Measurements from ENCODE around the gene AHCYL1. TPM values are rescaled to one million over a fixed set of nuclear protein-coding genes. Genes with fewer than 3 reads are reported as not detected.

AHCYL1 gene
- total RNA-seq, 1 donor from 2014 or later: 41.6 TPM

DNA sequence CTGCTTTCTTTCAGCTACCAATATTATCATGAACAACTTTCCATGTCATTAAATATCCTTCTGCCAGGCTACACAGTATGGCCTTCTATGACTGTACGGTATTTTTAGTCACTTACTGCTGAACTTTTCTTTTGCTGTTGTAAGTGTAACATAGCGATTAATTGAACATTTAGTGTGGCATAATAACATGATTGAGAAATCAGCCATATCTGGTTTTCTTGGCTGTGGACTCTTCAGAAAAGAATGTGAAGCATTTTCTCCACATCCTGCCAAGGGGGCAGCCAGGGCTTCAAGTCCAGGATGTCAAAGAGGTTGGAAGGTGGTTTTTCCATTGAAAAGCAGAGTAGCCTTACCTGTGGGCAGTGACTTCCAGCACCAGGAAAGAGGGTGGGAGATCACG lies 8.8 kb upstream of the AHCYL1 start:
- POLR2A ChIA-PET: no interaction called here

GRCh38 chr1:109976762-109977161 lies 7.8 kb upstream of the AHCYL1 start:
- Mint-ChIP-seq H3K4me3 (no peak overlapping the region), H3K36me3 (ENCODE audit: low read depth) (no peaks in the 10 kb centered on the region), H3K27me3 (peaks cover 20% of the 10 kb centered on the region), H3K4me1 (no peaks in the 10 kb centered on the region), H3K27ac (no peak overlapping the region), H3K9me3 (no peaks in the 10 kb centered on the region)
- DNase-seq (no peak), ATAC-seq (ENCODE audit: low read depth) (no peak)
- CTCF ChIA-PET: interaction anchor here (1.1 to 12.8 kb wide), 2 partner anchors 198 to 336 kb away, joined by 3 to 379 read pairs; no protein-coding TSS in a partner anchor
- TF ChIP-seq CTCF (IDR thresholded peaks at IDR 0.05): no peak
- POLR2A ChIA-PET: no interaction called here
- intact Hi-C loops (cut with micrococcal nuclease): no loop called here

More for the DNA sequence above, 8.8 kb upstream of the AHCYL1 start:
- TF ChIP-seq CTCF (IDR thresholded peaks at IDR 0.05): no peak
- intact Hi-C loops (cut with micrococcal nuclease): no loop called here
- H3K36me3 Mint-ChIP-seq (ENCODE audit: low read depth): no peaks in the 10 kb centered on the region
- CTCF ChIA-PET: interaction anchor here (1.0 to 1.1 kb wide), 2 partner anchors 199 to 335 kb away, joined by 3 read pairs; no protein-coding TSS in a partner anchor
- H3K27ac Mint-ChIP-seq: no peak overlapping the region
- peaks cover 19% of the 10 kb centered on the region for H3K27me3 Mint-ChIP-seq
- ATAC-seq (ENCODE audit: low read depth): no peak
- H3K4me3 Mint-ChIP-seq: no peak overlapping the region
- H3K9me3 Mint-ChIP-seq: no peaks in the 10 kb centered on the region
- no peaks in the 10 kb centered on the region for H3K4me1 Mint-ChIP-seq
- no peak for DNase-seq

DNA sequence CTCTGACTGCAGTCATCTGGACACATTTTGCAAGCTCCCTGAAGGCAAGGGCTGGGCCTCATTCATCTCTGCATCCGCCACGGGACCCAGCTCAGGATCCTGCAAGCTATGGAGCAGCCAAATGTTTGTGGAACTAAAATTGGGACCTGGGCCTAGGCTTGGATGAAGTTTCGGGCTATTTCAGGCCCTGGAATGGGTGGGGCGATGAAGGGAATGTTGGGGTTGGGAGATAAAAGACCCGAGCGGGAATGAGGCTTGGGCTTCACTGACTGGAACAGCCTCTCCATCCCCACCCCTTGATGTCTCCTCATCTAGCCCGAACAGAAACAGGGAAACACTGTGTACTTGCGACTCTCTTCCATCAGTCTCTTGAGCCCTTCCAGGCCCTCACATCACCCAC lies 7.3 kb upstream of the AHCYL1 start:
- intact Hi-C loops (cut with micrococcal nuclease): no loop called here
- H3K27me3 Mint-ChIP-seq: peaks cover 20% of the 10 kb centered on the region
- no peak for TF ChIP-seq CTCF (IDR thresholded peaks at IDR 0.05)
- DNase-seq (no peak), ATAC-seq (ENCODE audit: low read depth) (no peak)
- no peak overlapping the region for H3K4me3 Mint-ChIP-seq
- no peaks in the 10 kb centered on the region for H3K9me3 Mint-ChIP-seq
- H3K36me3 Mint-ChIP-seq (ENCODE audit: low read depth): no peaks in the 10 kb centered on the region
- POLR2A ChIA-PET: no interaction called here
- CTCF ChIA-PET: interaction anchor here (1.3 to 12.8 kb wide), 3 partner anchors 199 to 445 kb away, joined by 3 to 379 read pairs (median 5); no protein-coding TSS in a partner anchor
- H3K4me1 Mint-ChIP-seq: no peaks in the 10 kb centered on the region
- no peak overlapping the region for H3K27ac Mint-ChIP-seq

DNA sequence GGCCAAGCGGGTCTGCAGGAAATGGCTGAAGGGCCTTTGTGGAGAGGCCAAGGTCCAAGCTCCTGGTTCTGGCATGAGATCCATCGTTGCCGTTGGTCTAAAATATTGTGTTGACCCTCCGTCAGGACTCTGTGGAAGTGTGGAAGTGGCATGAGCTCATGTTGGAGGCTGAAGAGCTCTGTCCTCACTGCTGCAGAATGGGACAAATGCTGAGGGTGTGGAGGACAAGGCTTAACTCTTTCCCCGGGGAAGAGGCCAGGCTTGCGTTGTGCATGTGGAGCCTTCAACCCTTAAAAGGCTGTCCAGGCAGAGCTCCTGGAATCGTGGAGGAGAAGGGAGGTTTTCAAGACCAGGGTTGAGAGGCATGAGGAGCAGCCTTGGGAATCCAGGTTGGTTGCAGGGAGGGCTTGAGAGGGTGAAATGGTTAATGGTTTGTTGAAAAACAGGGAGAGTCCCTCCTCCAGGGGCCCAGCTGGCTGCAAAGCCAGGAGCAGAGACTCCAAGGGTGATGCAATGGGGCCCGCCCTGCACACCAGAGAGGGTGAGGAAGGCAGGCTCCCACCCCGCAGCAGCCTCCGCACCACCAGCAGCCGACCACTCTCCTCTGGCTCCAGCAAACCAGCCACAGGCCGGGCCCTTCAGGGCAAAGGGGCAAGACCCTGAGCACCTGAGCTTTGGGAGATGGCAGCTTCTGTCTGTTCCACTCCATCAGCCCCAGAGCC lies 6.7 kb upstream of the AHCYL1 start:
- no peak for ATAC-seq (ENCODE audit: low read depth)

More for the DNA sequence above, 6.7 kb upstream of the AHCYL1 start:
- no peak overlapping the region for H3K27ac Mint-ChIP-seq
- ChIA-PET CTCF (interaction anchor here (1.3 to 12.8 kb wide), 3 partner anchors 199 to 445 kb away, joined by 3 to 379 read pairs (median 5); no protein-coding TSS in a partner anchor), POLR2A (no interaction called here)
- intact Hi-C loops (cut with micrococcal nuclease): no loop called here
- peaks cover 20% of the 10 kb centered on the region for H3K27me3 Mint-ChIP-seq
- H3K9me3 Mint-ChIP-seq: no peaks in the 10 kb centered on the region
- no peaks in the 10 kb centered on the region for H3K4me1 Mint-ChIP-seq
- no peak overlapping the region for H3K4me3 Mint-ChIP-seq
- no peak for DNase-seq
- TF ChIP-seq CTCF (IDR thresholded peaks at IDR 0.05): no peak
- H3K36me3 Mint-ChIP-seq (ENCODE audit: low read depth): no peaks in the 10 kb centered on the region

Data from activated B cell treated with CpG ODN at 0.5 μM for 24 hours (primary cell).